Peyer's patch (tissue), 4 donors: ENCODE data around the gene RAB5B. TPM values are rescaled to one million over a fixed set of nuclear protein-coding genes. Genes with fewer than 3 reads are reported as not detected.
A peak's percentile ranks its signal among the peaks of the same experiment; 100 is the strongest.

Experiments
- DNase-seq, 3 donors: peaks; one replicate each; pipeline ENCODE4 v3.0.0-alpha.2; 2017 to 2019
- H3K27ac ChIP-seq, 4 donors: fragments of 200-600 bp; sonication (generic); one replicate each; pipeline ENCODE4 v1.5.1; 2016 to 2019
- H3K27me3 ChIP-seq, 2 donors: fragments of 200-600 bp; sonication (generic); one replicate each; pipeline ENCODE4 v1.5.1; 2019
- H3K36me3 ChIP-seq, 3 donors: fragments of 200-600 bp; sonication (generic); one replicate each; pipeline ENCODE4 v1.5.1; 2016 to 2019
- H3K4me1 ChIP-seq, 4 donors: fragments of 200-600 bp; sonication (generic); one replicate each; pipeline ENCODE4 v1.5.1; 2016 to 2019
- H3K4me3 ChIP-seq, 4 donors: fragments of 200-600 bp; sonication (generic); 1 replicate in 3 of 4; 2 replicates in 1 of 4; pipeline ENCODE4 v1.5.1; 2016 to 2019; ENCODE audit warnings: mild to moderate bottlenecking in 1 of 4
- H3K9me3 ChIP-seq, 4 donors: fragments of 200-600 bp; sonication (generic); one replicate each; pipeline ENCODE4 v1.5.1; 2016 to 2019; ENCODE audit warnings: mild to moderate bottlenecking in 1 of 4
- POLR2A ChIP-seq, 2 donors: fragments of 450-650 bp; IDR thresholded peaks; one replicate each; pipeline ENCODE4 v1.5.1; 2017; ENCODE audit warnings: antibody characterized with exemption in 2 of 2, mild to moderate bottlenecking in 2 of 2, moderate library complexity in 2 of 2
- total RNA-seq, 4 donors: library from RNA; depleted of rRNA; stranded (reverse); fragments of >200 nt; gene quantifications; one replicate each; pipeline ENCODE4 v1.1.0, GENCODE V29; 2016
- TF ChIP-seq, protein P1 (sequence below), 6 experiments: fragments of 450-650 bp in 4 of 6; fragments of 200-600 bp in 2 of 6; sonication (generic) in 1 of 6; IDR thresholded peaks; one replicate each; pipeline ENCODE4 v1.5.1; 2017 to 2019; ENCODE audit warnings: antibody characterized with exemption in 6 of 6, mild to moderate bottlenecking in 3 of 6, moderate library complexity in 1 of 6

RAB5B gene
- total RNA-seq, 4 donors from 2014 or later, result 70.7 to 96.6 (median 84.2) TPM

GRCh38 chr12:55931780-55932550 is 41.9 kb upstream of the RAB5B start:
- peaks cover 0 to 66% (median 12%) of the 10 kb centered on the region in 4 donors for H3K4me1 ChIP-seq
- no peaks in the 10 kb centered on the region for H3K9me3 ChIP-seq
- TF ChIP-seq, protein P1, sequence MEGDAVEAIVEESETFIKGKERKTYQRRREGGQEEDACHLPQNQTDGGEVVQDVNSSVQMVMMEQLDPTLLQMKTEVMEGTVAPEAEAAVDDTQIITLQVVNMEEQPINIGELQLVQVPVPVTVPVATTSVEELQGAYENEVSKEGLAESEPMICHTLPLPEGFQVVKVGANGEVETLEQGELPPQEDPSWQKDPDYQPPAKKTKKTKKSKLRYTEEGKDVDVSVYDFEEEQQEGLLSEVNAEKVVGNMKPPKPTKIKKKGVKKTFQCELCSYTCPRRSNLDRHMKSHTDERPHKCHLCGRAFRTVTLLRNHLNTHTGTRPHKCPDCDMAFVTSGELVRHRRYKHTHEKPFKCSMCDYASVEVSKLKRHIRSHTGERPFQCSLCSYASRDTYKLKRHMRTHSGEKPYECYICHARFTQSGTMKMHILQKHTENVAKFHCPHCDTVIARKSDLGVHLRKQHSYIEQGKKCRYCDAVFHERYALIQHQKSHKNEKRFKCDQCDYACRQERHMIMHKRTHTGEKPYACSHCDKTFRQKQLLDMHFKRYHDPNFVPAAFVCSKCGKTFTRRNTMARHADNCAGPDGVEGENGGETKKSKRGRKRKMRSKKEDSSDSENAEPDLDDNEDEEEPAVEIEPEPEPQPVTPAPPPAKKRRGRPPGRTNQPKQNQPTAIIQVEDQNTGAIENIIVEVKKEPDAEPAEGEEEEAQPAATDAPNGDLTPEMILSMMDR (IDR thresholded peaks at IDR 0.05), result no peak
- peak in 1 of 2 donors; percentile 30 for TF ChIP-seq POLR2A (IDR thresholded peaks at IDR 0.05)
- peak; percentile 60 to 84 (median 80) for DNase-seq
- H3K4me3 ChIP-seq, result peak overlapping the region; percentile 77 to 90 (median 82)
- peak overlapping the region; percentile 95 to 98 (median 96) for H3K27ac ChIP-seq
- no peaks in the 10 kb centered on the region for H3K27me3 ChIP-seq
- peaks cover 0 to 7% (median 0%) of the 10 kb centered on the region in 3 donors for H3K36me3 ChIP-seq

GRCh38 chr12:55932551-55932910 is 41.3 kb upstream of the RAB5B start:
- H3K4me3 ChIP-seq, result peak overlapping the region; percentile 77 to 90 (median 82)
- H3K36me3 ChIP-seq, result peaks cover 0 to 12% (median 0%) of the 10 kb centered on the region in 3 donors
- peaks cover 0 to 66% (median 12%) of the 10 kb centered on the region in 4 donors for H3K4me1 ChIP-seq
- H3K27ac ChIP-seq, result peak overlapping the region; percentile 95 to 98 (median 96)
- no peaks in the 10 kb centered on the region for H3K9me3 ChIP-seq
- DNase-seq, result peak in 2 of 3 donors; percentile 63 to 76
- peak in 1 of 2 donors; percentile 6 for TF ChIP-seq POLR2A (IDR thresholded peaks at IDR 0.05)
- TF ChIP-seq, protein P1 (IDR thresholded peaks at IDR 0.05), result no peak
- H3K27me3 ChIP-seq, result no peaks in the 10 kb centered on the region

GRCh38 chr12:55933169-55933798 is 40.6 kb upstream of the RAB5B start:
- H3K36me3 ChIP-seq, result peaks cover 0 to 20% (median 0%) of the 10 kb centered on the region in 3 donors
- TF ChIP-seq POLR2A (IDR thresholded peaks at IDR 0.05), result peak; percentile 36 to 78
- TF ChIP-seq, protein P1 (IDR thresholded peaks at IDR 0.05), result no peak
- peak overlapping the region in 3 of 4 donors; percentile 77 to 90 (median 82) for H3K4me3 ChIP-seq
- no peaks in the 10 kb centered on the region for H3K27me3 ChIP-seq
- no peaks in the 10 kb centered on the region for H3K9me3 ChIP-seq
- DNase-seq, result peak in 2 of 3 donors; percentile 66 to 76
- peaks cover 0 to 62% (median 12%) of the 10 kb centered on the region in 4 donors for H3K4me1 ChIP-seq
- peak overlapping the region; percentile 95 to 98 (median 96) for H3K27ac ChIP-seq

- TF ChIP-seq, protein P1 (IDR thresholded peaks at IDR 0.05), result no peak
- TF ChIP-seq POLR2A (IDR thresholded peaks at IDR 0.05), result peak; percentile 18 to 19
- DNase-seq, result no peak
- H3K4me1 ChIP-seq, result peaks cover 0 to 55% (median 12%) of the 10 kb centered on the region in 4 donors
- peak overlapping the region in 2 of 4 donors; percentile 77 to 90 for H3K4me3 ChIP-seq
- no peaks in the 10 kb centered on the region for H3K9me3 ChIP-seq
- H3K27me3 ChIP-seq, result no peaks in the 10 kb centered on the region
- H3K36me3 ChIP-seq, result peaks cover 0 to 26% (median 0%) of the 10 kb centered on the region in 3 donors
- H3K27ac ChIP-seq, result peak overlapping the region; percentile 95 to 98 (median 96)
These were observed 39.8 kb upstream of the RAB5B start for GRCh38 chr12:55933799-55934742.

GRCh38 chr12:55934773-55935172 is 39.1 kb upstream of the RAB5B start:
- TF ChIP-seq POLR2A (IDR thresholded peaks at IDR 0.05), result no peak
- TF ChIP-seq, protein P1 (IDR thresholded peaks at IDR 0.05), result no peak
- Histone ChIP-seq H3K4me3 (no peak overlapping the region), H3K27ac (peak overlapping the region; percentile 20 to 98 (median 73)), H3K27me3 (no peaks in the 10 kb centered on the region), H3K4me1 (peaks cover 0 to 54% (median 12%) of the 10 kb centered on the region in 4 donors), H3K36me3 (peaks cover 0 to 31% (median 0%) of the 10 kb centered on the region in 3 donors), H3K9me3 (no peaks in the 10 kb centered on the region)
- DNase-seq, result no peak
